ENCODE measurements around the gene CNTD1. TPM values are rescaled to one million over a fixed set of nuclear protein-coding genes. Genes with fewer than 3 reads are reported as not detected.

The CNTD1 gene
- total RNA-seq, 1 experiment from 2014 or later = not detected

DNA sequence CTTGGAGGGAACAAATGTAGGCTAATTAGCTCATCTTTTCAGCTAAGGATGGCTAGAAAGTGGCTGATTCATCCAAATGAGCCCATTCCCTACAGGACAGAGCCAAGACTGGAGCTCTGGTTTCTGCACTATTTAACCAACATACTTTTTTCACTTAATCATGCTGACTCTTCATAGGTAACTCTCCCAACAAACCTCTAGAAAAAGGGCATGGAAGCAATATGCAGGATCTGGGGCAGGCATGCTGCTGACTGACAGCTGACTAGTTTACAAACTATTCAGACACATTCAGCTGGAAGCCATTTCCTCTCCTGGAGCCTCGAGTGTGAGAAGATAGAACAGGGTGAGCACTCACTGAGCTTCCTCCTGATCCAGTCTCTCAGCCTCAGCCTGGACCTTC, 19.2 kb downstream of the CNTD1 start:
- intact Hi-C loops (cut with micrococcal nuclease; ENCODE audit: unreplicated experiment) = no loop called here
- no peak for TF ChIP-seq EZH2 (IDR thresholded peaks at IDR 0.05; ENCODE audit: low read depth)
- TF ChIP-seq, protein P1, sequence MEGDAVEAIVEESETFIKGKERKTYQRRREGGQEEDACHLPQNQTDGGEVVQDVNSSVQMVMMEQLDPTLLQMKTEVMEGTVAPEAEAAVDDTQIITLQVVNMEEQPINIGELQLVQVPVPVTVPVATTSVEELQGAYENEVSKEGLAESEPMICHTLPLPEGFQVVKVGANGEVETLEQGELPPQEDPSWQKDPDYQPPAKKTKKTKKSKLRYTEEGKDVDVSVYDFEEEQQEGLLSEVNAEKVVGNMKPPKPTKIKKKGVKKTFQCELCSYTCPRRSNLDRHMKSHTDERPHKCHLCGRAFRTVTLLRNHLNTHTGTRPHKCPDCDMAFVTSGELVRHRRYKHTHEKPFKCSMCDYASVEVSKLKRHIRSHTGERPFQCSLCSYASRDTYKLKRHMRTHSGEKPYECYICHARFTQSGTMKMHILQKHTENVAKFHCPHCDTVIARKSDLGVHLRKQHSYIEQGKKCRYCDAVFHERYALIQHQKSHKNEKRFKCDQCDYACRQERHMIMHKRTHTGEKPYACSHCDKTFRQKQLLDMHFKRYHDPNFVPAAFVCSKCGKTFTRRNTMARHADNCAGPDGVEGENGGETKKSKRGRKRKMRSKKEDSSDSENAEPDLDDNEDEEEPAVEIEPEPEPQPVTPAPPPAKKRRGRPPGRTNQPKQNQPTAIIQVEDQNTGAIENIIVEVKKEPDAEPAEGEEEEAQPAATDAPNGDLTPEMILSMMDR (conservative IDR thresholded peaks at IDR 0.05) = no peak
- Histone ChIP-seq H3K27me3 (ENCODE audit: insufficient read depth, low read depth) (no peaks in the 10 kb centered on the region), H3K4me1 (replicated peaks; ENCODE audit: insufficient read depth) (peaks cover 2% of the 10 kb centered on the region), H3K9me3 (ENCODE audit: insufficient read depth, low read depth) (no peaks in the 10 kb centered on the region), H3K4me3 (no peak overlapping the region), H3K4me2 (no peak overlapping the region), H3K36me3 (ENCODE audit: low read depth) (peaks cover 35% of the 10 kb centered on the region), H3F3A (ENCODE audit: insufficient read depth, low read depth) (peaks cover 10% of the 10 kb centered on the region), H2AFZ (no peak overlapping the region), H3K27ac (no peak overlapping the region), H3K79me2 (ENCODE audit: low read depth) (peaks cover 4% of the 10 kb centered on the region), H4K20me1 (ENCODE audit: insufficient read depth) (no peaks in the 10 kb centered on the region), H3K9me2 (ENCODE audit: insufficient read depth) (no peaks in the 10 kb centered on the region)
- no TSS peak for BruUV-seq (replicated peaks)
- ChIA-PET POLR2A (ENCODE audit: unreplicated experiment) (interaction anchor here (0.6 kb wide), 1 partner anchor 22 kb away, joined by 4 read pairs; no protein-coding TSS in a partner anchor), CTCF (no interaction called here)
- DNase-seq = no peak

DNA sequence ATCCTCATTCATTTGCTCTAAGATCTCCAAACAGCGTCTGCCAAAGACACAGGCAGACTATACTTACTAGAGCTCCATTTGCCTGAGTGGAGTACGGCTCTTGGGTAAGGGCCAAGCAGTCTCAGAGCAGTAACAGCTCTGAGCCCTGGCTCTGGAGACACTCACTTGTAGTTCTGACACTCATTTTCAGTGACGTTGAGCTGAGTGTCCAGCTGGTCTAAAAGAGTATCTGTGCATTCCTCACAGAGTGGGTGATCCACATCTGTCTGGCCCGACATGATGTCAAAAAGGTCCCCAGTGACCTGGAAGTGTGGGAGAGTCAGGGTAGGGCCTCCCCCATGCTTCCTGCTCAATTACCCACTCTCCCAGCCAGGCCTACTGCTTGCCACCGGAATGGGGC, 19.7 kb downstream of the CNTD1 start:
- Histone ChIP-seq H3K9me3 (ENCODE audit: insufficient read depth, low read depth) (no peaks in the 10 kb centered on the region), H3K4me1 (replicated peaks; ENCODE audit: insufficient read depth) (peaks cover 7% of the 10 kb centered on the region), H3K27ac (no peak overlapping the region), H2AFZ (no peak overlapping the region), H3F3A (ENCODE audit: insufficient read depth, low read depth) (peaks cover 10% of the 10 kb centered on the region), H3K4me3 (no peak overlapping the region), H3K79me2 (ENCODE audit: low read depth) (peaks cover 10% of the 10 kb centered on the region), H3K4me2 (no peak overlapping the region), H3K36me3 (ENCODE audit: low read depth) (peaks cover 35% of the 10 kb centered on the region), H3K27me3 (ENCODE audit: insufficient read depth, low read depth) (no peaks in the 10 kb centered on the region), H3K9me2 (ENCODE audit: insufficient read depth) (no peaks in the 10 kb centered on the region), H4K20me1 (ENCODE audit: insufficient read depth) (no peaks in the 10 kb centered on the region)
- BruUV-seq (replicated peaks) = no TSS peak
- intact Hi-C loops (cut with micrococcal nuclease; ENCODE audit: unreplicated experiment) = no loop called here
- no peak for DNase-seq
- no peak for TF ChIP-seq EZH2 (IDR thresholded peaks at IDR 0.05; ENCODE audit: low read depth)
- TF ChIP-seq, protein P1 (conservative IDR thresholded peaks at IDR 0.05) = no peak
- POLR2A ChIA-PET (ENCODE audit: unreplicated experiment) = interaction anchor here (0.6 kb wide), 1 partner anchor 22 kb away, joined by 4 read pairs; no protein-coding TSS in a partner anchor
- CTCF ChIA-PET = no interaction called here

DNA sequence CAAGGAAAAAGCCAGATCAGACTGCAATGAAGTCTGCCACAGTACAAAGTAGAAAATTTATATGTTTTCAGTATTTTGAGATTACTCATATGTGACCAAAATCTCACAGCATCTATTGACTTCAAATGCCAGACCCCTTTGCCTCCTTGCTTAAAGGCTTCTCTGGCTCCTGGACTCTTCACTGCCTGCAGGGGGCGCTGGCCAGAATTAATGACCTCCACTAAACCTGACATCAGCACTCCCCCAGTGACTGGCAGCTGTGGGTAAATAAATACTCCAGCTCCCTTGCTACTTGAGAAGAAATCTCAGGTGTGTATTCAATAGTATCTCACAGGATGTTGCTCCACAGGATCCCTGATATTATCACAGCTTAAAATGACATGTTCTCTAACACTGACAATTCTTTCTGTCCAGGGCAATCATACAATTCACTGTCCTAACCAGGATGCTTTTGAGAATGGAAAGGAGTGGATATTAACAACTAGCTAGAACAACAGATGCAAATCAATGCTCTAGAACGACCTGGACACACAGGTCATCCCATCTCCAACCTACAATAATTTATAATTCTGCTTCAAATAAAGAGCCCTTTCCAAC, 21.4 kb downstream of the CNTD1 start:
- no TSS peak for BruUV-seq (replicated peaks)
- Histone ChIP-seq H3K9me2 (ENCODE audit: insufficient read depth) (no peaks in the 10 kb centered on the region), H4K20me1 (ENCODE audit: insufficient read depth) (no peaks in the 10 kb centered on the region), H3K79me2 (ENCODE audit: low read depth) (peaks cover 16% of the 10 kb centered on the region), H3K4me3 (no peak overlapping the region), H3K4me2 (no peak overlapping the region), H3K27me3 (ENCODE audit: insufficient read depth, low read depth) (no peaks in the 10 kb centered on the region), H3K27ac (no peak overlapping the region), H3K36me3 (ENCODE audit: low read depth) (peaks cover 31% of the 10 kb centered on the region), H2AFZ (no peak overlapping the region), H3K4me1 (replicated peaks; ENCODE audit: insufficient read depth) (peaks cover 10% of the 10 kb centered on the region), H3F3A (ENCODE audit: insufficient read depth, low read depth) (peaks cover 10% of the 10 kb centered on the region), H3K9me3 (ENCODE audit: insufficient read depth, low read depth) (no peaks in the 10 kb centered on the region)
- TF ChIP-seq EZH2 (IDR thresholded peaks at IDR 0.05; ENCODE audit: low read depth) = no peak
- TF ChIP-seq, protein P1 (conservative IDR thresholded peaks at IDR 0.05) = peak; percentile 83
- intact Hi-C loops (cut with micrococcal nuclease; ENCODE audit: unreplicated experiment) = loop anchor here (5.0 kb wide), 2 partner anchors 98 to 243 kb away; partner anchors contain the start of gene PSMC3IP
- POLR2A ChIA-PET (ENCODE audit: unreplicated experiment) = interaction anchor here (0.5 to 0.6 kb wide), 2 partner anchors 17 to 541 kb away, joined by 4 to 9 read pairs; no protein-coding TSS in a partner anchor
- CTCF ChIA-PET = interaction anchor here (0.5 kb wide), 1 partner anchor 926 kb away, joined by 3 read pairs; no protein-coding TSS in a partner anchor
- peak; percentile 40 to 58 for DNase-seq

All from PC-9 (cell line).